Hepatocyte (in vitro differentiated cells): ENCODE measurements around the gene SLC17A8. TPM values are rescaled to one million over a fixed set of nuclear protein-coding genes. Genes with fewer than 3 reads are reported as not detected.

Source experiments
- DNase-seq: peaks from one replicate; pipeline ENCODE4 v3.0.0-alpha.2; 2016; ENCODE audit warnings: low spot score
- H2AFZ ChIP-seq: fragments of 200-600 bp; sonication (generic); 2 replicates; pipeline ENCODE4 v1.6.0; 2016; ENCODE audit warnings: antibody characterized with exemption, mild to moderate bottlenecking
- H3K27ac ChIP-seq: fragments of 200-600 bp; sonication (generic); 2 replicates; pipeline ENCODE4 v1.5.1; 2016; ENCODE audit warnings: mild to moderate bottlenecking
- H3K27me3 ChIP-seq: fragments of 200-600 bp; sonication (generic); 2 replicates; pipeline ENCODE4 v1.6.1; 2016
- H3K36me3 ChIP-seq: fragments of 200-600 bp; sonication (generic); replicated peaks from 2 replicates; pipeline ENCODE4 v1.5.1; 2016; ENCODE audit warnings: low read depth; ENCODE audit not compliant: insufficient read depth
- H3K4me1 ChIP-seq: fragments of 200-600 bp; sonication (generic); 2 replicates; pipeline ENCODE4 v1.5.1; 2016; ENCODE audit warnings: mild to moderate bottlenecking, moderate library complexity; ENCODE audit not compliant: insufficient read depth
- H3K4me2 ChIP-seq: fragments of 200-600 bp; sonication (generic); 2 replicates; pipeline ENCODE4 v1.6.0; 2016
- H3K4me3 ChIP-seq: fragments of 200-600 bp; sonication (generic); 2 replicates; pipeline ENCODE4 v1.5.1; 2016; ENCODE audit warnings: mild to moderate bottlenecking
- H3K79me2 ChIP-seq: fragments of 200-600 bp; sonication (generic); 2 replicates; pipeline ENCODE4 v1.6.0; 2017; ENCODE audit warnings: mild to moderate bottlenecking
- H3K9me2 ChIP-seq: fragments of 200-600 bp; sonication (generic); replicated peaks from 2 replicates; pipeline ENCODE4 v1.6.0; 2017; ENCODE audit warnings: mild to moderate bottlenecking; ENCODE audit not compliant: insufficient read depth
- H3K9me3 ChIP-seq: fragments of 200-600 bp; sonication (generic); 2 replicates; pipeline ENCODE4 v1.5.1; 2016; ENCODE audit warnings: low read depth, mild to moderate bottlenecking
- H4K20me1 ChIP-seq: fragments of 200-600 bp; sonication (generic); 2 replicates; pipeline ENCODE4 v1.6.0; 2016; ENCODE audit warnings: mild to moderate bottlenecking; ENCODE audit not compliant: insufficient read depth, poor library complexity, severe bottlenecking
- EZH2 ChIP-seq: fragments of 200-600 bp; sonication (generic); IDR thresholded peaks from 2 replicates; pipeline ENCODE4 v1.6.1; 2016; ENCODE audit warnings: antibody characterized with exemption, mild to moderate bottlenecking, borderline replicate concordance
- EZH2phosphoT487 ChIP-seq: fragments of 200-600 bp; sonication (generic); IDR thresholded peaks from one replicate; pipeline ENCODE4 v1.6.1; 2018; ENCODE audit warnings: antibody characterized with exemption, mild to moderate bottlenecking, low read depth, moderate library complexity; ENCODE audit not compliant: unreplicated experiment, severe bottlenecking
- WGBS: methylation state at CpG from one replicate; pipeline ENCODE4 v1.1.6; 2016; ENCODE audit warnings: low lambda C conversion rate; ENCODE audit errors: missing lambda C conversion rate; 5-methylcytosine and 5-hydroxymethylcytosine counted together
- polyA plus RNA-seq: library from polyadenylated mRNA; unstranded; fragments of >200 nt; fragmentation: Nextera tagmentation; extraction: Ambion mirVana; gene quantifications from 2 replicates; pipeline ENCODE4 v1.2.1, GENCODE V29; 2016
- total RNA-seq: library from RNA; depleted of rRNA; stranded (reverse); fragments of >200 nt; gene quantifications from 2 replicates; pipeline ENCODE4 v1.2.3, GENCODE V29; 2014
- TF ChIP-seq, protein P1 (sequence below): fragments of 200-600 bp; sonication (generic); IDR thresholded peaks from 2 replicates; pipeline ENCODE4 v1.5.1; 2016; ENCODE audit warnings: antibody characterized with exemption, mild to moderate bottlenecking; ENCODE audit not compliant: poor library complexity

Gene SLC17A8
- total and polyA plus RNA-seq, 2 experiments from 2014 or later, result 0.10 TPM; not detected in 1

DNA sequence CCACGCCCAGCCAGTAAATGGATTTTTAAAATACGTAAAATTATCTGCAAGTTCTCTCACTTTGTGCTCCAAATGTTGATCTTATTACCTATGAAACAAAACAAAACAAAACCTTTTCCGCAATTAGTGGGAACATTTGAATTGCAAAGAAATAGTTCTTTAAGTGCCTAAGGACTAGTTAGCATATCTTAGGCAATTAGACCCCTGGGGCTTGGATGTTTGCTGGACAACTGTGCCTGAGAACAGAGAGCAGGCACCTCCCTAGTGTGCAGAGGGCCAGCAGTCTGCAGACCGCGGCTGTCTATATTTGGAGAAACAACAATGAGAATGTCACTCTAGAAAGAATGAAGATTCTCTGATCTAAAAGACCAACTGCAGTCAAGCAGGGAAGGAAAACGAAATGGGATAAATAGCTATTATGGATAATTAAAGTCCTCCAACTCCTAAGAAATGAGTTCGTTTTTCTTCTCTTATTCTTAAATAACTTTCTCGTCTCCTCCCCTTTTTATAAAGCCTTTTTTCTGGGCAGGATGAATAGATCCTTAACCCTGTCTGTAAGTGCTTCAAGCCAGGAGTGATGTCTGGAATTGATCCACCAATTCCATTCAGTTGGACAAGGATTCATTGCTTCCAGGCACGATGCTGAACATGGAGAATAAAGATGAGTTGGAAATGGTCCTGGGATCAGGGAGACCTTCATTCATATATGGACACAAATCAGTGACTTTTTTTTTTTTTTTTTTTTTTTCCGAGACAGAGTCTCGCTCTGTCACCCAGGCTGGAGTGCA is 16.2 kb downstream of the SLC17A8 start:
- H3K27me3 ChIP-seq, result no peaks in the 10 kb centered on the region
- no peak overlapping the region for H3K27ac ChIP-seq
- H3K4me2 ChIP-seq, result no peak overlapping the region
- H2AFZ ChIP-seq, result no peak overlapping the region
- H3K4me1 ChIP-seq, result no peaks in the 10 kb centered on the region
- H3K36me3 ChIP-seq, result no peaks in the 10 kb centered on the region
- H3K79me2 ChIP-seq, result no peaks in the 10 kb centered on the region
- 47% methylated on average over 10 of the region's 11 CpGs for WGBS
- H4K20me1 ChIP-seq, result no peaks in the 10 kb centered on the region
- H3K9me2 ChIP-seq, result no peaks in the 10 kb centered on the region
- no peak overlapping the region for H3K4me3 ChIP-seq
- no peaks in the 10 kb centered on the region for H3K9me3 ChIP-seq
- TF ChIP-seq, protein P1, sequence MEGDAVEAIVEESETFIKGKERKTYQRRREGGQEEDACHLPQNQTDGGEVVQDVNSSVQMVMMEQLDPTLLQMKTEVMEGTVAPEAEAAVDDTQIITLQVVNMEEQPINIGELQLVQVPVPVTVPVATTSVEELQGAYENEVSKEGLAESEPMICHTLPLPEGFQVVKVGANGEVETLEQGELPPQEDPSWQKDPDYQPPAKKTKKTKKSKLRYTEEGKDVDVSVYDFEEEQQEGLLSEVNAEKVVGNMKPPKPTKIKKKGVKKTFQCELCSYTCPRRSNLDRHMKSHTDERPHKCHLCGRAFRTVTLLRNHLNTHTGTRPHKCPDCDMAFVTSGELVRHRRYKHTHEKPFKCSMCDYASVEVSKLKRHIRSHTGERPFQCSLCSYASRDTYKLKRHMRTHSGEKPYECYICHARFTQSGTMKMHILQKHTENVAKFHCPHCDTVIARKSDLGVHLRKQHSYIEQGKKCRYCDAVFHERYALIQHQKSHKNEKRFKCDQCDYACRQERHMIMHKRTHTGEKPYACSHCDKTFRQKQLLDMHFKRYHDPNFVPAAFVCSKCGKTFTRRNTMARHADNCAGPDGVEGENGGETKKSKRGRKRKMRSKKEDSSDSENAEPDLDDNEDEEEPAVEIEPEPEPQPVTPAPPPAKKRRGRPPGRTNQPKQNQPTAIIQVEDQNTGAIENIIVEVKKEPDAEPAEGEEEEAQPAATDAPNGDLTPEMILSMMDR, result no peak
- DNase-seq, result no peak

DNA sequence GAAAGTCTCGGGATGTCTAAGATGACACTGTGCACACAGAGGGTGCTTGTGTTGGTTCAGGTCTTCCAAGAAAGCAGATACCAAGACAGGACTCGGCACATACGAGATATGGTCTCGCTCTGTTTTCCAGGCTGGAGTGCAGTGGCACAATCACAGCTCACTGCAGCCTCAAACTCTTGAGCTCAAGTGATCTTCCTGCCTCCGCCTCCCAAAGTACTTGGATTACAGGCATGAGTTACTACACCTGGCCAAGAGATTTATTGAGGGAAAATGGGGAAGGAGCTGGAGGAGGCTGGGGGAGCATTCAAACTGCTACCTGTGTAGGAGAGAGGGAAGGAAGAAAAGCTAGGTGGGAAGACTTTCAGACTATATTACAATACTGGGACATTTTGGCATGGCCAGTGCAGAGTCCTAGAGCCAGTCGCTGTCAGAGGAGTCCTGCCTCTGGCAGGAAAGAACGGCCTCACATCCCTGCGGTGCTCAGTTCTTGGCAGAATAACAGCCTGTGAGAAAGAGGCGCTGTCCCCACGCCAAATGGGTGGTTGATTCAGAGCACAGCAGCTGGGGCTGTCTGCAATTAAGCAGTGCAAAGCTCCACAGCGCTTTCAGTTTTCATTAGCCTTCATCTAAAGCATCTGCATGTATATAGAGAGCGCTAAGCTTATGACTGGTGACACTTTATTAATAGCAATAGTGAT is 18.3 kb downstream of the SLC17A8 start:
- H3K27ac ChIP-seq, result no peak overlapping the region
- 77% methylated on average over 12 of the region's 12 CpGs for WGBS
- DNase-seq, result no peak
- no peak overlapping the region for H2AFZ ChIP-seq
- no peaks in the 10 kb centered on the region for H3K36me3 ChIP-seq
- no peaks in the 10 kb centered on the region for H4K20me1 ChIP-seq
- H3K9me3 ChIP-seq, result no peaks in the 10 kb centered on the region
- no peak overlapping the region for H3K4me2 ChIP-seq
- no peaks in the 10 kb centered on the region for H3K27me3 ChIP-seq
- no peak overlapping the region for H3K4me3 ChIP-seq
- no peak for TF ChIP-seq EZH2
- TF ChIP-seq, protein P1, result no peak
- TF ChIP-seq EZH2phosphoT487, result no peak
- H3K9me2 ChIP-seq, result no peaks in the 10 kb centered on the region
- no peaks in the 10 kb centered on the region for H3K79me2 ChIP-seq
- H3K4me1 ChIP-seq, result no peaks in the 10 kb centered on the region

DNA sequence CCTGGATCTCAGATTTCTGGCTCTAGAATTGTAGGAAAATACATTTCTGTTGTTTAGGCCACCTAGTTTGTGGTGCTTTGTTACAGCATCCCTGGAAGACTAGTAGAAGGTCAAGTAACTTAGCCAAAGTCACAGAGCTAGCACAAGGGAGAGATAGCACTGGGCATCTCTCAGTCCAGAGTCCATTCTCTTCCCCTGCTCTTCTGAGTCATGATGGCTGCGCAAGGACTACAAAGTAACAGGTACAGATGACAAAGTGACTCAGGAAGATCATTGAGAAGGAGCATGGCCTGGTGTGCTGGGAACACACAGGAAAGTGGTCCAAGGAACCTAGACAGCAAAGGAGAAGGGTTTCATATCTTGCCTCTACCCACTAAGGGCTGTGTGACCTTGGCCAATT is 19.3 kb downstream of the SLC17A8 start:
- Histone ChIP-seq H3K36me3 (no peaks in the 10 kb centered on the region), H2AFZ (no peak overlapping the region), H3K79me2 (no peaks in the 10 kb centered on the region), H3K27ac (no peak overlapping the region), H4K20me1 (no peaks in the 10 kb centered on the region), H3K4me1 (no peaks in the 10 kb centered on the region), H3K4me3 (no peak overlapping the region), H3K9me3 (no peaks in the 10 kb centered on the region), H3K9me2 (no peaks in the 10 kb centered on the region), H3K4me2 (no peak overlapping the region), H3K27me3 (no peaks in the 10 kb centered on the region)
- TF ChIP-seq, protein P1, result no peak
- no peak for TF ChIP-seq EZH2phosphoT487
- TF ChIP-seq EZH2, result no peak
- DNase-seq, result peak; percentile 30
- WGBS, result 91% methylated on average over 1 of the region's 1 CpG
